CD14-positive monocyte (primary cell): ENCODE data around the gene VSIG10L2. TPM values are rescaled to one million over a fixed set of nuclear protein-coding genes. Genes with fewer than 3 reads are reported as not detected.

Experiments
- DNase-seq, 3 donors: peaks; one replicate each; pipeline ENCODE4 v3.0.0-alpha.2; 2011 to 2022
- H2AFZ ChIP-seq: 2 replicates; pipeline ENCODE4 v1.6.0; 2012; ENCODE audit warnings: mild to moderate bottlenecking, low read depth, low read length, inconsistent platforms; ENCODE audit not compliant: insufficient read depth, poor library complexity, severe bottlenecking
- H3K27ac ChIP-seq, 2 donors: 1 replicate in 1 of 2; 2 replicates in 1 of 2; pipeline ENCODE4 v1.5.1; 2012 to 2013; ENCODE audit warnings: low read length in 2 of 2, control low read depth in 1 of 2, inconsistent platforms in 1 of 2, low read depth in 1 of 2, mild to moderate bottlenecking in 1 of 2
- H3K27me3 ChIP-seq, 2 donors: one replicate each; pipeline versions ENCODE4 v1.6.0 to v1.6.1; 2011 to 2013; ENCODE audit warnings: low read length in 2 of 2; ENCODE audit not compliant: control insufficient read depth in 2 of 2, insufficient read depth in 2 of 2
- H3K36me3 ChIP-seq, 2 donors: replicated peaks in 1 of 2; 1 replicate in 1 of 2; 2 replicates in 1 of 2; pipeline versions ENCODE4 v1.5.1 to v1.6.1; 2012 to 2013; ENCODE audit warnings: low read length in 2 of 2, control low read depth in 1 of 2, inconsistent platforms in 1 of 2, mild to moderate bottlenecking in 1 of 2; ENCODE audit not compliant: insufficient read depth in 2 of 2, control insufficient read depth in 1 of 2
- H3K4me1 ChIP-seq, 2 donors: 1 replicate in 1 of 2; 2 replicates in 1 of 2; pipeline versions ENCODE4 v1.5.1 to v1.6.1; 2012 to 2013; ENCODE audit warnings: low read length in 2 of 2, control low read depth in 1 of 2, inconsistent platforms in 1 of 2, mild to moderate bottlenecking in 1 of 2, moderate library complexity in 1 of 2; ENCODE audit not compliant: insufficient read depth in 2 of 2, control insufficient read depth in 1 of 2
- H3K4me2 ChIP-seq: replicated peaks from 2 replicates; pipeline ENCODE3; 2012; ENCODE audit warnings: low read length, moderate library complexity, mild to moderate bottlenecking; ENCODE audit not compliant: poor library complexity, severe bottlenecking; ENCODE audit errors: extremely low read depth
- H3K4me3 ChIP-seq, 3 experiments: fragments of 200-600 bp in 1 of 3; sonication (generic) in 1 of 3; replicated peaks in 1 of 3; 1 replicate in 2 of 3; 2 replicates in 1 of 3; pipeline ENCODE4 v1.5.1; 2011 to 2013; ENCODE audit warnings: low read length in 3 of 3, mild to moderate bottlenecking in 3 of 3, control low read depth in 2 of 3, low read depth in 2 of 3, inconsistent platforms in 1 of 3, moderate library complexity in 1 of 3
- H3K79me2 ChIP-seq: 2 replicates; pipeline ENCODE4 v1.6.0; 2012; ENCODE audit warnings: mild to moderate bottlenecking, control low read depth, inconsistent platforms, low read length, moderate library complexity; ENCODE audit not compliant: insufficient read depth
- H3K9ac ChIP-seq: 2 replicates; pipeline ENCODE4 v1.6.0; 2017; ENCODE audit warnings: low read length, mild to moderate bottlenecking; ENCODE audit not compliant: insufficient read depth, poor library complexity, severe bottlenecking
- H3K9me3 ChIP-seq, 2 donors: replicated peaks in 1 of 2; 1 replicate in 1 of 2; 2 replicates in 1 of 2; pipeline versions ENCODE4 v1.5.1 to v1.6.1; 2012 to 2013; ENCODE audit warnings: low read length in 2 of 2, control low read depth in 1 of 2; ENCODE audit not compliant: control insufficient read depth in 1 of 2, insufficient read depth in 1 of 2
- H4K20me1 ChIP-seq: 2 replicates; pipeline ENCODE4 v1.6.0; 2012; ENCODE audit warnings: mild to moderate bottlenecking, low read length, control low read depth, moderate library complexity; ENCODE audit not compliant: insufficient read depth
- H3K27ac Mint-ChIP-seq, 7 donors: one replicate each; pipeline ENCODE4 v1.8.0; 2020; ENCODE audit warnings: mild to moderate bottlenecking in 7 of 7, mixed read lengths in 7 of 7, moderate library complexity in 6 of 7, inconsistent platforms in 2 of 7
- H3K27me3 Mint-ChIP-seq, 3 donors: one replicate each; pipeline ENCODE4 v1.8.0; 2021 to 2022; ENCODE audit warnings: low read depth in 3 of 3, mild to moderate bottlenecking in 3 of 3, mixed read lengths in 3 of 3, moderate library complexity in 3 of 3, inconsistent platforms in 1 of 3
- H3K36me3 Mint-ChIP-seq, 2 donors: one replicate each; pipeline ENCODE4 v1.8.0; 2020; ENCODE audit warnings: mixed read lengths in 2 of 2, inconsistent platforms in 1 of 2, mild to moderate bottlenecking in 1 of 2
- H3K4me1 Mint-ChIP-seq: one replicate; pipeline ENCODE4 v1.8.0; 2020; ENCODE audit warnings: mild to moderate bottlenecking, mixed read lengths
- H3K4me3 Mint-ChIP-seq, 2 donors: one replicate each; pipeline ENCODE4 v1.8.0; 2020; ENCODE audit warnings: mild to moderate bottlenecking in 2 of 2, mixed read lengths in 2 of 2, moderate library complexity in 1 of 2
- H3K9me3 Mint-ChIP-seq, 7 donors: one replicate each; pipeline ENCODE4 v1.8.0; 2020 to 2022; ENCODE audit warnings: mixed read lengths in 7 of 7, mild to moderate bottlenecking in 6 of 7, moderate library complexity in 6 of 7, inconsistent platforms in 2 of 7
- WGBS: methylation state at CpG from one replicate; pipeline ENCODE4 v1.1.5; 2013; ENCODE audit warnings: missing lambda C conversion rate; ENCODE audit not compliant: insufficient coverage; 5-methylcytosine and 5-hydroxymethylcytosine counted together
- intact Hi-C, 2 donors: fragments of 100-400 bp; cut with micrococcal nuclease; formaldehyde crosslinking; loops; one replicate each; pipeline versions ENCODE4 v1.15.0 to v1.15.1; 2023
- polyA plus RNA-seq, 3 donors: library from polyadenylated mRNA; depleted of rRNA in 1 of 3; unstranded in 2 of 3; stranded (reverse) in 1 of 3; fragments of 300-500 nt in 2 of 3; fragments of >200 nt in 1 of 3; fragmentation: Illumina TruSeq in 2 of 3; gene quantifications; 1 replicate in 2 of 3; 2 replicates in 1 of 3; pipeline ENCODE4 v1.2.3, GENCODE V29; 2012 to 2021
- TF ChIP-seq, protein P1 (sequence below): fragments of 200-600 bp; IDR thresholded peaks from one replicate; pipeline ENCODE4 v1.8.0; 2022; ENCODE audit warnings: antibody characterized with exemption, mild to moderate bottlenecking

VSIG10L2 gene
- polyA plus RNA-seq, 3 donors: not detected

DNA sequence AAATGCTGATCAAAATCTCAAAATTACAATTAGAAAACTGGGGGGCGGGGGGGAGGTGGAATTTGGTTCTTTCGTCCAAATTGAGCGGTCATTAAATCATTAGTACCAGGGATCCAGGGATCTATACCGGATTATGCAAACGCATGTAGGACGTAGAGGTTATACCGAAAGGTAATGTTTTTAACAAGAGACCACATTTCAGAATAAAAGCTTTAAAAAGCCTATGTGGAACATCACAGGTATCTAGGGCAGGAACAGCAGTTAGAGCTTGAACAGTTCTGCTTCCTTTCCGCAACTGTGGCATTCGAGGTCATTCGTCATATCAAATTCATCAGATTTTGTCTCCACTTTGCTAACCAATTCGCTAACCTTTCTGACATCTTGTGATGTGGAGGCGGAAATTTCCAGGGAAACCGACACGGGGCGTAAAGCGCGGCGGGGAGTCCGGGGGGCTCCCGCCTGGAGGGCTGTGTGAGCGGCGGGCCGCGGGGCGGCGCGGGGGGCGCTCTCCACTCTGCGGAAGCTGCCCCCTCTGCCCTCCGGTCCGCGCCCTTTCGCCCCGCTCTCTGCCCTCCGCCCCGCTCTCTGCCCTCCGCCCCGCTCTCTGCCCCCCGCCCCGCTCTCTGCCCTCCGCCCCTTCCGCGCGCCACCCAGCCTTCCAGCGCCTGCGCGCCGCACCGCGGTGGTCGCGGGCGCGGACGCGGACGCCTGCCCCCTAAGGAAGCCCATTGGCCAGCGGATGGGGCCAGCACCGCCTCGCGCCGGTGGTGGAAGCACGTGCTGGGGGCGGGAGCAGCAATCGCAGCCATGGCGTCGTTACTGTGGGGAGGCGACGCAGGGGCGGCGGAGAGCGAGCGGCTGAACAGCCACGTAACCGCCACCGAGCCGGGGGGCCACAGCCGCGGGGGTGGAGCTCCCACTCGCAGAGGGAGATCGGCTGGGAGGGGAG, 41.9 kb upstream of the VSIG10L2 start, which contains the start of gene DDX25:
Gene DDX25, plus strand, starts transcription at position 798 of the 949 bp plus-strand sequence. Its CDS starts 10 bp downstream, at position 808.
- no peak within 1 kb of the TSS for H3K9ac ChIP-seq
- TF ChIP-seq, protein P1, sequence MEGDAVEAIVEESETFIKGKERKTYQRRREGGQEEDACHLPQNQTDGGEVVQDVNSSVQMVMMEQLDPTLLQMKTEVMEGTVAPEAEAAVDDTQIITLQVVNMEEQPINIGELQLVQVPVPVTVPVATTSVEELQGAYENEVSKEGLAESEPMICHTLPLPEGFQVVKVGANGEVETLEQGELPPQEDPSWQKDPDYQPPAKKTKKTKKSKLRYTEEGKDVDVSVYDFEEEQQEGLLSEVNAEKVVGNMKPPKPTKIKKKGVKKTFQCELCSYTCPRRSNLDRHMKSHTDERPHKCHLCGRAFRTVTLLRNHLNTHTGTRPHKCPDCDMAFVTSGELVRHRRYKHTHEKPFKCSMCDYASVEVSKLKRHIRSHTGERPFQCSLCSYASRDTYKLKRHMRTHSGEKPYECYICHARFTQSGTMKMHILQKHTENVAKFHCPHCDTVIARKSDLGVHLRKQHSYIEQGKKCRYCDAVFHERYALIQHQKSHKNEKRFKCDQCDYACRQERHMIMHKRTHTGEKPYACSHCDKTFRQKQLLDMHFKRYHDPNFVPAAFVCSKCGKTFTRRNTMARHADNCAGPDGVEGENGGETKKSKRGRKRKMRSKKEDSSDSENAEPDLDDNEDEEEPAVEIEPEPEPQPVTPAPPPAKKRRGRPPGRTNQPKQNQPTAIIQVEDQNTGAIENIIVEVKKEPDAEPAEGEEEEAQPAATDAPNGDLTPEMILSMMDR: no peak
- intact Hi-C loops: loop anchor here in 1 of 2 donors (2.0 kb wide), 1 partner anchor 17 kb away; the partner anchor contains the start of gene HYLS1
- peaks cover 16 to 20% of the 10 kb centered on the region in 2 donors for H3K4me1 ChIP-seq
- no peak within 1 kb of the TSS for H3K27ac Mint-ChIP-seq
- H3K4me3 ChIP-seq: peak within 1 kb of the TSS in 2 of 3 experiments; percentile 86 to 96
- peaks cover 25% of the 10 kb centered on the region for H3K79me2 ChIP-seq
- peaks cover 13 to 15% of the 10 kb centered on the region in 2 donors for H3K36me3 ChIP-seq
- H3K4me3 Mint-ChIP-seq: peak within 1 kb of the TSS; percentile 86 to 96
- peaks cover 0 to 22% (median 14%) of the 10 kb centered on the region in 7 donors for H3K9me3 Mint-ChIP-seq
- DNase-seq: no peak
- no peaks in the 10 kb centered on the region for H4K20me1 ChIP-seq
- 4% methylated on average over 65 of the region's 81 CpGs for WGBS
- peak within 1 kb of the TSS; percentile 56 for H2AFZ ChIP-seq
- no peak within 1 kb of the TSS for H3K27ac ChIP-seq
- peaks cover 16 to 24% of the 10 kb centered on the region in 2 donors for H3K36me3 Mint-ChIP-seq
- H3K27me3 Mint-ChIP-seq: peaks cover 33 to 44% (median 44%) of the 10 kb centered on the region in 3 donors
- H3K9me3 ChIP-seq: peaks cover 0 to 16% of the 10 kb centered on the region in 2 donors
- H3K4me1 Mint-ChIP-seq: peaks cover 21% of the 10 kb centered on the region
- H3K27me3 ChIP-seq: peaks cover 31 to 39% of the 10 kb centered on the region in 2 donors
- peak within 1 kb of the TSS; percentile 92 for H3K4me2 ChIP-seq

DNA sequence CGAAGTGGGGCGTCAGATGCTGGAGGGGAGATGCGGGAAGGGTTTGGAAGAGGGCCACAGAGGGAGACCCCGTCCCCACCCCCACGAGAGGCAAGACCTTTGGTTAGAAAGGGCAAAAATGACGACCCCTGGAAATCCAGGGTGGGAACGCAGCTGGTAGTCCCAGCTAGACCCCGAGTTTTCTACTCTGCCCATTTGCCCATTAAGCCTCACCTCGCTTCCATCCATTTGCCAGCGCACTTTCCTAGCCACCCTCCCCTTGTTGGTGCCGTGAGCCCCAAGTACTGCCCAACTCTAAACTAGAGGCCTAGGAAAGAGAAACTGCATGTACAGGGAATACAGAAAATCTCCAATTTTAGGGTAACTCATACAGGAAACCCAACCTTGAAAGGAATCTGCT, 41.2 kb upstream of the VSIG10L2 start:
- Mint-ChIP-seq H3K9me3 (peaks cover 0 to 22% (median 14%) of the 10 kb centered on the region in 7 donors), H3K27me3 (peaks cover 35 to 46% (median 44%) of the 10 kb centered on the region in 3 donors), H3K4me3 (peak overlapping the region; percentile 60 to 88), H3K4me1 (peaks cover 21% of the 10 kb centered on the region), H3K27ac (no peak overlapping the region), H3K36me3 (peaks cover 10 to 17% of the 10 kb centered on the region in 2 donors)
- H3K79me2 ChIP-seq: peaks cover 20% of the 10 kb centered on the region
- intact Hi-C loops: no loop called here
- H2AFZ ChIP-seq: peak overlapping the region; percentile 56
- peaks cover 16 to 20% of the 10 kb centered on the region in 2 donors for H3K4me1 ChIP-seq
- H3K4me3 ChIP-seq: peak overlapping the region in 1 of 3 experiments; percentile 86
- H3K27me3 ChIP-seq: peaks cover 31 to 39% of the 10 kb centered on the region in 2 donors
- H3K27ac ChIP-seq: no peak overlapping the region
- TF ChIP-seq, protein P1: no peak
- H3K4me2 ChIP-seq: peak overlapping the region; percentile 92
- H3K9me3 ChIP-seq: peaks cover 0 to 16% of the 10 kb centered on the region in 2 donors
- no peaks in the 10 kb centered on the region for H4K20me1 ChIP-seq
- H3K9ac ChIP-seq: no peak overlapping the region
- WGBS: 46% methylated on average over 9 of the region's 11 CpGs
- H3K36me3 ChIP-seq: peaks cover 7 to 8% of the 10 kb centered on the region in 2 donors
- DNase-seq: no peak
